Activated CD4-positive, alpha-beta memory T cell treated with anti-CD3 and anti-CD28 coated beads for 36 hours (primary cell): ENCODE measurements around the gene HHAT. TPM values are rescaled to one million over a fixed set of nuclear protein-coding genes. Genes with fewer than 3 reads are reported as not detected.

ENCODE experiments used
- total RNA-seq, 2 experiments: library from RNA; stranded (reverse); gene quantifications; one replicate each; pipeline ENCODE4 v1.2.3, GENCODE V29; 2021

HHAT gene
- total RNA-seq, 2 experiments from 2014 or later, result 1.6 to 1.8 TPM

Other genes starting within 250 kb of the HHAT start
- gene SERTAD4, start 96.1 kb upstream of the HHAT start, total RNA-seq, result not detected